Panc1 (cell line): Measurements from ENCODE around the gene MYO1H. TPM values are rescaled to one million over a fixed set of nuclear protein-coding genes. Genes with fewer than 3 reads are reported as not detected.

Source experiments
- ATAC-seq: fragments of 200-7000 bp; cut with Tn5 transposase; 2 replicates; pipeline ENCODE4 v1.9.1; 2020; ENCODE audit warnings: mild to moderate bottlenecking, moderate library complexity
- BruUV-seq: library from RNA; stranded (reverse); fragments of 400-500 nt; replicated peaks from 2 replicates; lab custom pipeline; 2021; lab: Mats Ljungman, UMichigan
- CTCF ChIA-PET: fragments of 300-600 bp; sonication (Branson Sonifier 250); formaldehyde crosslinking; loops from one replicate; lab custom pipeline; 2022; ENCODE audit warnings: antibody characterized with exemption; lab: Charles Lee
- POLR2A ChIA-PET: fragments of 300-600 bp; sonication (Branson Sonifier 250); formaldehyde crosslinking; loops from one replicate; lab custom pipeline; 2022; ENCODE audit warnings: antibody characterized with exemption; lab: Charles Lee
- DNase-seq: peaks from one replicate; pipeline ENCODE4 v3.0.0-alpha.2; 2010; ENCODE audit warnings: low read depth, low spot score
- H3K27ac ChIP-seq: 2 replicates; pipeline ENCODE4 v1.5.1; 2011; ENCODE audit warnings: mild to moderate bottlenecking, low read length, inconsistent platforms
- H3K27me3 ChIP-seq: fragments of 200-500 bp; sonication (Bioruptor generic); 2 replicates; pipeline ENCODE4 v1.6.0; 2014; ENCODE audit warnings: low read length, inconsistent platforms; ENCODE audit not compliant: control insufficient read depth, insufficient read depth
- H3K36me3 ChIP-seq: fragments of 200-500 bp; sonication (Bioruptor generic); 2 replicates; pipeline ENCODE4 v1.5.1; 2014; ENCODE audit warnings: inconsistent platforms, mild to moderate bottlenecking, low read length, moderate library complexity; ENCODE audit not compliant: control insufficient read depth, insufficient read depth
- H3K4me1 ChIP-seq: 2 replicates; pipeline ENCODE4 v1.5.1; 2011; ENCODE audit warnings: inconsistent platforms, mild to moderate bottlenecking, low read length, moderate library complexity; ENCODE audit not compliant: control insufficient read depth, insufficient read depth
- H3K4me3 ChIP-seq, 2 experiments: 2 replicates each; pipeline ENCODE4 v1.5.1; 2011 to 2012; ENCODE audit warnings: low read depth in 2 of 2, low read length in 2 of 2, mild to moderate bottlenecking in 2 of 2, inconsistent platforms in 1 of 2, moderate library complexity in 1 of 2
- H3K9me3 ChIP-seq: fragments of 200-500 bp; sonication (Bioruptor generic); 2 replicates; pipeline ENCODE4 v1.5.1; 2014; ENCODE audit warnings: low read depth, mild to moderate bottlenecking, inconsistent platforms, low read length, moderate library complexity; ENCODE audit not compliant: control insufficient read depth, insufficient read depth
- POLR2AphosphoS5 ChIP-seq: IDR thresholded peaks from 2 replicates; pipeline ENCODE4 v1.6.1; 2012; ENCODE audit warnings: mild to moderate bottlenecking, low read depth, low read length, moderate library complexity
- REST ChIP-seq, 2 experiments: IDR thresholded peaks; 2 replicates each; pipeline ENCODE4 v1.6.1; 2011 to 2012; ENCODE audit warnings: low read depth in 2 of 2, control low read depth in 1 of 2, low read length in 1 of 2, mild to moderate bottlenecking in 1 of 2, moderate library complexity in 1 of 2; ENCODE audit not compliant: insufficient read depth in 1 of 2
- SIN3A ChIP-seq: IDR thresholded peaks from 2 replicates; pipeline ENCODE4 v1.6.1; 2012; ENCODE audit warnings: low read depth, mild to moderate bottlenecking, low read length, moderate library complexity, borderline replicate concordance; ENCODE audit not compliant: insufficient read depth
- TCF7L2 ChIP-seq: IDR thresholded peaks from 2 replicates; pipeline ENCODE4 v1.6.1; 2011; ENCODE audit warnings: mild to moderate bottlenecking, low read depth, low read length, inconsistent platforms
- in situ Hi-C: cut with HindIII; loops from 2 replicates; pipeline ENCODE4 v1.10.0; 2016; ENCODE audit warnings: low sequenced_read_pairs, low pct_unique_long_range_greater_than_20kb
- intact Hi-C: fragments of 100-400 bp; cut with micrococcal nuclease; formaldehyde crosslinking; loops from one replicate; pipeline ENCODE4 v1.10.0; 2022; ENCODE audit not compliant: unreplicated experiment
- total RNA-seq: library from RNA; stranded (reverse); gene quantifications from one replicate; pipeline ENCODE4 v1.2.1, GENCODE V29; 2021; ENCODE audit not compliant: unreplicated experiment
- TF ChIP-seq, protein P1 (sequence below): fragments of 450-650 bp; IDR thresholded peaks from 2 replicates; pipeline ENCODE4 v1.5.1; 2017; ENCODE audit warnings: mild to moderate bottlenecking

Gene MYO1H
- total RNA-seq, 1 experiment from 2014 or later: not detected

DNA sequence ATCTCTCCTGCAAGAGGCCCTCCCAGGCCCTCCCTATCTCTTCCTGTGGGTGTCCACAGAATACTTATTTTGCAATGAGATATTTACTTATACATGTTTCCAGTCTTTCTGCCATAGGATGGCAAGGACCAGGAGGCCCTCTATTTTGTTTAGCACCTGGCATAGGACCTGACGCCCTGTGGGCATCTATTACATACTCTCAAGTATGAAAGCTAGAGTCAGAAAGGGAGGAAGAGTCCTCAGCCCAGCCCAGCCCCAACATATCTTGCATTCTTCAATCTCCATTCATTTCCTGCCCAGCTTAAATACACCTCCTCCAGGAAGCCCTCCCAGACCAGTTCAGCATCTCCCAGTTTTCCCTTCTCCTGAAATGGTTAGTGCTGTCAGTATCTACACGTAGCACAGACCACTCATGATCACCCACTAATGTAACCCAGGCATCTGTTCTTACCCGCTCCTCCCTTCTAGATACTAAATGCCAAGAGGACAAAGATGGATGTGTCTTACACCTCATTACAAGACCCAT is 46.0 kb upstream of the MYO1H start:
- Histone ChIP-seq H3K9me3 (no peaks in the 10 kb centered on the region), H3K36me3 (no peaks in the 10 kb centered on the region), H3K27ac (no peak overlapping the region), H3K27me3 (peaks cover 12% of the 10 kb centered on the region), H3K4me1 (no peaks in the 10 kb centered on the region), H3K4me3 (no peak overlapping the region)
- ATAC-seq (no peak), DNase-seq (no peak)
- BruUV-seq: no TSS peak
- ChIA-PET CTCF (no interaction called here), POLR2A (no interaction called here)
- intact Hi-C loops: no loop called here
- TF ChIP-seq SIN3A (no peak), TCF7L2 (no peak), POLR2AphosphoS5 (no peak), REST (IDR thresholded peaks at IDR 0.05; ENCODE audit: insufficient read depth in 1 of 2, low read depth in 2 of 2, low read length in 1 of 2) (no peak)
- TF ChIP-seq, protein P1, sequence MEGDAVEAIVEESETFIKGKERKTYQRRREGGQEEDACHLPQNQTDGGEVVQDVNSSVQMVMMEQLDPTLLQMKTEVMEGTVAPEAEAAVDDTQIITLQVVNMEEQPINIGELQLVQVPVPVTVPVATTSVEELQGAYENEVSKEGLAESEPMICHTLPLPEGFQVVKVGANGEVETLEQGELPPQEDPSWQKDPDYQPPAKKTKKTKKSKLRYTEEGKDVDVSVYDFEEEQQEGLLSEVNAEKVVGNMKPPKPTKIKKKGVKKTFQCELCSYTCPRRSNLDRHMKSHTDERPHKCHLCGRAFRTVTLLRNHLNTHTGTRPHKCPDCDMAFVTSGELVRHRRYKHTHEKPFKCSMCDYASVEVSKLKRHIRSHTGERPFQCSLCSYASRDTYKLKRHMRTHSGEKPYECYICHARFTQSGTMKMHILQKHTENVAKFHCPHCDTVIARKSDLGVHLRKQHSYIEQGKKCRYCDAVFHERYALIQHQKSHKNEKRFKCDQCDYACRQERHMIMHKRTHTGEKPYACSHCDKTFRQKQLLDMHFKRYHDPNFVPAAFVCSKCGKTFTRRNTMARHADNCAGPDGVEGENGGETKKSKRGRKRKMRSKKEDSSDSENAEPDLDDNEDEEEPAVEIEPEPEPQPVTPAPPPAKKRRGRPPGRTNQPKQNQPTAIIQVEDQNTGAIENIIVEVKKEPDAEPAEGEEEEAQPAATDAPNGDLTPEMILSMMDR: no peak
- in situ Hi-C loops: no loop called here

GRCh38 chr12:109302358-109302757 is 45.3 kb upstream of the MYO1H start:
- H3K27ac ChIP-seq: no peak overlapping the region
- H3K4me3 ChIP-seq: no peak overlapping the region
- TF ChIP-seq POLR2AphosphoS5 (no peak), SIN3A (no peak), REST (IDR thresholded peaks at IDR 0.05; ENCODE audit: insufficient read depth in 1 of 2, low read depth in 2 of 2, low read length in 1 of 2) (no peak), TCF7L2 (no peak)
- TF ChIP-seq, protein P1: no peak
- ChIA-PET POLR2A (no interaction called here), CTCF (no interaction called here)
- DNase-seq (no peak), ATAC-seq (peak; percentile 44; the same call in 1 of the 2 replicates)
- no peaks in the 10 kb centered on the region for H3K9me3 ChIP-seq
- H3K36me3 ChIP-seq: no peaks in the 10 kb centered on the region
- no peaks in the 10 kb centered on the region for H3K4me1 ChIP-seq
- in situ Hi-C loops: no loop called here
- intact Hi-C loops: no loop called here
- H3K27me3 ChIP-seq: peaks cover 12% of the 10 kb centered on the region
- no TSS peak for BruUV-seq
